Activated CD8-positive, alpha-beta memory T cell treated with anti-CD3 and anti-CD28 coated beads for 1 hour (primary cell): ENCODE measurements around the gene C4A.
"Not testable (repeated sequence)": the region's sequence is repeated elsewhere in the genome, so short reads cannot be mapped to it uniquely, and the experiment has no call there.

Source experiments
- DNase-seq, 2 donors: peaks; one replicate each; pipeline ENCODE4 v3.0.0-alpha.2; 2020; ENCODE audit warnings: low read depth in 1 of 2; ENCODE audit errors: extremely low read depth in 1 of 2

The C4A gene

GRCh38 chr6:31958741-31959739, 22.8 kb upstream of the C4A start, which contains the start of the genes NELFE and SKIC2:
NELFE (minus strand) TSS chr6:31958971; CDS start chr6:31958446, 525 bp downstream.
SKIC2 (plus strand) TSS chr6:31959175; CDS start chr6:31959193, 18 bp downstream.
- DNase-seq: peak; percentile 92 to 98

- DNase-seq: no peak
These were observed 20.2 kb upstream of the C4A start for GRCh38 chr6:31961616-31962015.

GRCh38 chr6:31963921-31964320, 17.9 kb upstream of the C4A start:
- no peak for DNase-seq

- no peak for DNase-seq
These were observed 16.2 kb upstream of the C4A start for GRCh38 chr6:31965700-31966099.

GRCh38 chr6:31966506-31966905, 15.4 kb upstream of the C4A start:
- DNase-seq: no peak

- DNase-seq: no peak
These were observed 14.6 kb upstream of the C4A start for GRCh38 chr6:31966997-31967925.

DNA sequence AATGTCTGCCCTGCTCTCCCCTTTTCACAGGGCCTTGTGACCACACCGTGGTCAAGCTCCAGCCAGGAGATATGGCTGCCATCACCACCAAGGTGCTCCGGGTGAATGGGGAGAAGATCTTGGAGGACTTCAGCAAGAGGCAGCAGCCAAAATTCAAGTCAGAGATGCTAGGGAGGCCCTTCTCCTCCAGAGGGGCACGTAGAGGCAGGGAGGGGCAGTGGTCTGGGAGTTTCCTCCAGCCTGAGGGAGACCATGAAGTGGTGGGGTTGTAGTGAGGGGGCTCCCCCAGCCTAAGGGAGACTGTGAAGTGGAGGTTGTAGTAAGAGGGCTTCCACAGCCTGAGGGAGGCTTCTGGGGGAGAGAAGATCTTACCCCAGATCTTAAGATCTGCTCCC, 13.9 kb upstream of the C4A start:
- DNase-seq: no peak

DNA sequence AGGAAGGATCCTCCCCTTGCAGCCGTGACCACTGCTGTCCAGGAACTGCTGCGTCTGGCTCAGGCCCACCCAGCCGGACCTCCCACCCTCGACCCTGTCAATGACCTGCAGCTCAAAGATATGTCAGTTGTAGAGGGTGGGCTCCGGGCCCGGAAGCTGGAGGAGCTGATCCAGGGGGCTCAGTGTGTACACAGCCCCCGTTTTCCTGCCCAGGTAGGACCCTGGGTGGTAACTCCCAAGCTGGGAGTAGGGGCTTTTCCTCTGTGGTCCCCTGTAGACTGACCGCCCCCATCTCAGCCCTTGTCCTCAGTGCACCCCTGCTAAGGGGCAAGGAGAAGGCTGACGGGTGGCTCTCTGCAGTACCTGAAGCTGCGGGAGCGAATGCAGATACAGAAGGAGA, 13.5 kb upstream of the C4A start:
- DNase-seq: no peak

- no peak for DNase-seq
These were observed 12.8 kb upstream of the C4A start for GRCh38 chr6:31968791-31969711.

DNA sequence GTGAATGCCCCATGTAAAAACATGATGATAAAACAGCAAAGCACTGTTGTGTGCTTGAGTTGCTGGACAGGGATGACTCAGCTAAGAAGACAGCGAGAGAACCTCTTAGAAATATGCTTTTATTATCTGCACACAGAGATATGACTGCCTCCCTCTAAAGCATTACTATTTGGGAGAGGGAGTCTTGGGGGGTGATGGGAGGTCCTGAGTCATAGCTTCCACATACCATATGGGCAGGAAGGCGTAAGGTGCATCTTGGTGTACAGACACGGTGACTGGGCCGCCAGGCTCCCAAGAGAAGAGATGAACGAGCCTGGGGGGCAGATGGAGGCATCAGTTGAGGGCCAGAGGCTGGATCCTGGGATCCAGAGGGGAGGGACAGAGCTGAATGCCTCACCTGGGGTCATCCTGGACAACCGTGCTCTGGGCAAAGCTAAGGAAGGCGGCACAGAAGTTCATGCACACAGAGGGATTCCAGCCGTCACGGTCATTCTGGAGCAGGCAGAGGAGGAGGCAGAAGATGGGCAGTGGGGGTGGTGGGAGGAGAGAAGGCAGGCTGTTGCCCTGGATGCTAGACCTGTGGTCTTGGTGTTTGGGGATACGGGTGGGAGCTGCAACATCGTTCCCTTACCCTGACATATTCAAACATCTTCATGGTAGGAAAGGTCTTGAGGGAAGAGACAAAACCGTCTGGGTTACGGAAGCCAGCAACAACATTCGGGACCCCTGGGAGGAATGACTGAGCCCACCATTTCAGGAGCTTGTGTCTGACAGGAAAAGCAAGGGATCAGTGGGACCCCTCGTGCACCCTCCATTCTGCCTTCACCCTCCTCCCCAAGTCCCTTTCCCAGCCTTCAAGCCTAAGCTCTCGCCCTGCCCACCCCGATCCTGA, 11.9 kb upstream of the C4A start:
- DNase-seq: no peak

- no peak for DNase-seq
These were observed 11.1 kb upstream of the C4A start for GRCh38 chr6:31970604-31971271.

DNA sequence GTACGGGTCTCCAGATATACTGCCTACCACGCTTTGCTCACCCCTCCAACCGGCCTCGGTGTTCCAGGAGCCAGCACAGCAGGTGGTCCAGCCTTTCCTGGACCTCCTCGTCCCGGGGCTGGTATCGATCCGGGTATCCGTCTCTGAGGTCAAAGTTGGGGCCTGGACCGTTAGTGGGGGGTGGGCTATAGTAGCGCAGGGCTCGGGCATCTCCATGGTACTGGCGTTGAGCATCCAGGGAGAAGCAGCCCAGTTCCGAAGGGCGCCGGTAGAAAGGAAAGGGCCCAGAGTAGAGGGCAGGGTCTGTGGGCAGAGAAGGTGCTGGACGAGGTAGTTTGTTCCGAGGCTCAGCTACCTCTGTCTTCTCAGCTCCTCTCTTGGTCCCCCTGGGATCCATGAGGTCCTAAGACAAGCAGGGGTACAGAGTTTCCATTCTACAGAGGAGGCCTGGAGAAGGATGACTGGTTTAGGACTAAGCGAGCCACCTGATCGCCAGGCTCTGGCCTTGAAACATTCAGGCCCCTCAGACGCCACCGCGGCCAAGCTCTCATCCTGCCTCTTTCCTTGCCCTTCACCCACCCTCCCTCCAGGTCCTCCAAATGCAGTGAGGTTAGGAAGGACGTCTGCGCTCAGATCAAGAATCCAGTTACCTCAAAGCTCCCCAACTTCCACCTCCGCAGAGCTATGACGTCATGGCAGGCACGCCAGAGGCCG, 10.4 kb upstream of the C4A start:
- no peak for DNase-seq

GRCh38 chr6:31971993-31972708, 9.7 kb upstream of the C4A start, which contains the start of gene DXO:
DXO (minus strand) TSS chr6:31972138; CDS start chr6:31971675, 463 bp downstream.
- peak; percentile 92 to 97 for DNase-seq

DNA sequence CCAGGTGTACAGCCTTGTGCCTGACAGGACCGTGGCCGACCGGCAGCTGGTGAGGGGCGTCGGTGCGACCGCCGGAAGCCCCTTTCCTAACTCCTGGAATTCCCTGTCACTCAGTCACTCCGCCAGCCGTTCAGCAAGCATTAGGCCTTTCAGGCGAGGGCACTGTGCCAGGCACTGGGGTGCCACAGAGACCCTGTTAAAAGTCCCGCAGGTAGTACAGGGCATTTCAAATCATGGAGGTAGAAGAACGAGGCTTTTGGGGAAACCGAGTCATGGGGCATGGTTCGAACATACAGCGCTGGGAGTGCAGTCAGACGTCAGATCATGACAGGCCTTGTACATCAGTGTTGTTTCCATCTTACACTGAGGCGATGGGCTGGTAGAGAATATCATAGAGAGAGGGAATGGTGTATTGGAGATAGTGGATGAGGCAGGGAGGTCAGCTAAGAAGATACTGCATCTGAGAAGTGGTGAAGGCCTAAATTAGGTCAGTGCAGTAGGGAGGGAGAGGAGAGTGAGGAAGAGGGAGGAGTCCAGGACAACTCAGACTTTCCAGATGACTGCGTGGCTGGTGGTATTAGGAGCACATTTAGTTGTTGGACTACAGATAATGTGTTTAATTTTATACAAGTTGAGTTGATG, 9.0 kb upstream of the C4A start:
- DNase-seq: no peak

DNA sequence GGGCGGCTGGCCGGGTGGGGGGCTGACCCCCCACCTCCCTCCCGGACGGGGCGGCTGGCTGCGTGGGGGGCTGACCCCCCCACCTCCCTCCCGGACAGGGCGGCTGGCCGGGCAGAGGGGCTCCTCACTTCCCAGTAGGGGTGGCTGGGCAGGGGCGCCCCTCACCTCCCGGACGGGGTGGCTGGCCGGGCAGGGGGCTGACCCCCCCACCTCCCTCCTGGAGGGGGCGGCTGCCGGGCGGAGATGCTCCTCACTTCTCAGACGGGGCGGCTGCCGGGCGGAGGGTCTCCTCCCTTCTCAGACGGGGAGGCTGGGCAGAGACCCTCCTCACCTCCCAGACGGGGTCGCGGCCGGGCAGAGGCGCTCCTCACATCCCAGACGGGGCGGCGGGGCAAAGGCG, 5.8 kb upstream of the C4A start:
- DNase-seq: not testable (repeated sequence)

GRCh38 chr6:31977816-31978431, 3.9 kb upstream of the C4A start:
- no peak for DNase-seq
